Astrocyte of the spinal cord (primary cell): Measurements from ENCODE around the gene TSPYL4.
"Not testable (repeated sequence)": the region's sequence is repeated elsewhere in the genome, so short reads cannot be mapped to it uniquely, and the experiment has no call there.

ENCODE experiments used
- DNase-seq: peaks from one replicate; pipeline ENCODE4 v3.0.0; 2011; ENCODE audit warnings: low read depth, low spot score
- H3K4me3 ChIP-seq: 2 replicates; pipeline ENCODE4 v1.5.1; 2011; ENCODE audit warnings: low read depth, mild to moderate bottlenecking, low read length, moderate library complexity
- in situ Hi-C: cut with HindIII; loops from 2 replicates; pipeline ENCODE4 v1.10.0; 2017; ENCODE audit warnings: low sequenced_read_pairs
- TF ChIP-seq, protein P1 (sequence below): IDR thresholded peaks from 2 replicates; pipeline ENCODE4 v1.5.1; 2012; ENCODE audit warnings: low read depth, mild to moderate bottlenecking, low read length, inconsistent platforms

The TSPYL4 gene

DNA sequence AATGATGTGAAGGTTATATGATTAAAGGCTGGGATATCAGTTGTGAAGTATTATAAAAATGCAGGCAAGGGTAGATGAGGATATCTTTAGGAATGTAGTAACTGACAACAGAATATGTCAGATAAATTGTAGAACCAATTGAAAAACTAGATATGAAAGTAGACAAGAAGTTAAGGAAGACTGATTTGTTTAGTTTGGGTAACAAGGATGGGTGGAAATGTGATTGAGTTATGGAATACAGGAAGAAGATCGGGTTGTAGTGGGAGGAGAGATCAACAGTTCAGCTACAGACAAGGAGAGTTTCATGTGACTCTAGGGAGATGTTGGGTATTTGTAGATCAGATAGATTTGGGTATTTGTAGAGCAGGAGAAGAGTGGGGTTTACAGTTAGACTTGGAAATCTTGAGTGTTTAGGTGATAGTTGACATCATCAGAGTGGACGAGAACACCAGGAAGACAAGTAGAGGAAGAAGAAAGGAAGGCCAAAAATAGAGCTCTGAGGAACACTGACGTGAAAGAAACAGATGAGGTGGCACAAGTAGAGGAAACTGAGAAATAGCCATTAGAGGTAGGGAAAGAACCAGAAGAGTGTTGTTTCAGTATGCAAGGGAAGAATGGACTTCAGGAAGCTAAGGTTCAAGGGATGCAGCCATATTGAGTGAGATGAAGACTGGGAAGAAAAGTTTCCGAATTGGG lies 38.0 kb upstream of the TSPYL4 start:
- H3K4me3 ChIP-seq, result no peak overlapping the region
- in situ Hi-C loops, result no loop called here
- TF ChIP-seq, protein P1, sequence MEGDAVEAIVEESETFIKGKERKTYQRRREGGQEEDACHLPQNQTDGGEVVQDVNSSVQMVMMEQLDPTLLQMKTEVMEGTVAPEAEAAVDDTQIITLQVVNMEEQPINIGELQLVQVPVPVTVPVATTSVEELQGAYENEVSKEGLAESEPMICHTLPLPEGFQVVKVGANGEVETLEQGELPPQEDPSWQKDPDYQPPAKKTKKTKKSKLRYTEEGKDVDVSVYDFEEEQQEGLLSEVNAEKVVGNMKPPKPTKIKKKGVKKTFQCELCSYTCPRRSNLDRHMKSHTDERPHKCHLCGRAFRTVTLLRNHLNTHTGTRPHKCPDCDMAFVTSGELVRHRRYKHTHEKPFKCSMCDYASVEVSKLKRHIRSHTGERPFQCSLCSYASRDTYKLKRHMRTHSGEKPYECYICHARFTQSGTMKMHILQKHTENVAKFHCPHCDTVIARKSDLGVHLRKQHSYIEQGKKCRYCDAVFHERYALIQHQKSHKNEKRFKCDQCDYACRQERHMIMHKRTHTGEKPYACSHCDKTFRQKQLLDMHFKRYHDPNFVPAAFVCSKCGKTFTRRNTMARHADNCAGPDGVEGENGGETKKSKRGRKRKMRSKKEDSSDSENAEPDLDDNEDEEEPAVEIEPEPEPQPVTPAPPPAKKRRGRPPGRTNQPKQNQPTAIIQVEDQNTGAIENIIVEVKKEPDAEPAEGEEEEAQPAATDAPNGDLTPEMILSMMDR, result no peak
- no peak for DNase-seq

DNA sequence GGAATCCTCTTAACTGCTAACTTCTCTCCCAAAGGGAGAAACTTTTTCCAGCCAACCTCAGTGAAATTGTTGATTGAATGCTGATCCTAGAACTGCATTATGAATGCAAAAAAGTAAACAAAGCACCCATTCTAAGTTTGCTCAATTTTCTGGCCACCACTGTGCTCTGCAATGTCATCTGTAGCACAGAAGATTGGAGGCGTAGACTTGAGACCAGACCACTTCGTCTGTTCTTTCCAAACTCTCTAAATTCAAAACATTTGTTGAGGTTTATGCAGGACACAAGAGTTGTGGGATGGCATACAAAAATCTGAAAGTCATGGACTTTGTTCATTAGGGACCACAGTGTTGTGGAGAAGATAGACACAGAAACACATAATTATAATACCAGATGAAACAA lies 36.9 kb upstream of the TSPYL4 start:
- no peak overlapping the region for H3K4me3 ChIP-seq
- in situ Hi-C loops, result no loop called here
- no peak for DNase-seq
- TF ChIP-seq, protein P1, result no peak

DNA sequence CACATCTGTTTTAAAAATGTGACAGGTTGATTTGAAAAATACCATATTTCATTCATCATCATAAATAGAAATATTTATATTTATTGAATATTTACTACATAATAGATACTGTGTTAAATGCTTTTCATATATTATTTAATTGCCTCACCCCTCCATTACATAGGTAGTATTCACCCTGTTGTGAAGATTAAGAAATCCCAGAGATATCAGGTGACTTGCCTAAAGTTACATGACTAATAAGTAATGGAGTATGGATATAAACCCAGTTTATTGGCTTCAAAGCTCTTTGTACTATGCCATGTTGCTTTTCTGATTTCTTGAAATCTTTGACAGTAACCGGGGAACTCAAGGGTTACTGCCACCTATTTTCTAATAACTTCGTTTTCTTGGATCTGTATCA lies 36.0 kb upstream of the TSPYL4 start:
- in situ Hi-C loops, result no loop called here
- TF ChIP-seq, protein P1, result no peak
- DNase-seq, result no peak
- H3K4me3 ChIP-seq, result no peak overlapping the region

DNA sequence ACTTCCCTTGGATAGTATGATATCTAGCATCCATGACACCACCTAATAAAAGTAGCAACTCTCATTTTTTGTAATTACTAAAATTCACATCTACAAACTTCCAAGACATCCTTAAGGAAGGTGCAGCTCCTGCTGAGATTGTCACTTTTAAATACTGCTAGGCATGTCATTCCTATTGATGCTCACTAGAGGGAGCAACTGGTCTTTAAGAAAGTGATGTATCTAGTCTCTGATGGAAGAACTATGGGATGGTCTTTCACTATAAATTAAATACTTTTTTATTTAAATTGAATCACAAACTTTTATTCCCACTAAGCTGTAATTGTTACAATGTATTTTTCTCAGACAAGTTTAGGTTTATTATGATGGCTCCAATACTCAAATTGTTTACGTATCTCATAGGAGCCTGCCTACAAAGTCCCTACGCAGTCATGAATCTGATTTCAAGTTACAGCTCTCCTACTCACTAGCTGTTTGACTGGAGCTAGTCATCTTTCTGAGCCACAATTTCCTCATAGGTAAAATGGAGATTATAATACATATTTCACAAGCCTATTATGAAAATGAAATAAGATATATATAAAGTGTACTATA lies 33.9 kb upstream of the TSPYL4 start:
- TF ChIP-seq, protein P1, result peak; percentile 76
- DNase-seq, result peak; percentile 69
- in situ Hi-C loops, result no loop called here
- H3K4me3 ChIP-seq, result no peak overlapping the region

DNA sequence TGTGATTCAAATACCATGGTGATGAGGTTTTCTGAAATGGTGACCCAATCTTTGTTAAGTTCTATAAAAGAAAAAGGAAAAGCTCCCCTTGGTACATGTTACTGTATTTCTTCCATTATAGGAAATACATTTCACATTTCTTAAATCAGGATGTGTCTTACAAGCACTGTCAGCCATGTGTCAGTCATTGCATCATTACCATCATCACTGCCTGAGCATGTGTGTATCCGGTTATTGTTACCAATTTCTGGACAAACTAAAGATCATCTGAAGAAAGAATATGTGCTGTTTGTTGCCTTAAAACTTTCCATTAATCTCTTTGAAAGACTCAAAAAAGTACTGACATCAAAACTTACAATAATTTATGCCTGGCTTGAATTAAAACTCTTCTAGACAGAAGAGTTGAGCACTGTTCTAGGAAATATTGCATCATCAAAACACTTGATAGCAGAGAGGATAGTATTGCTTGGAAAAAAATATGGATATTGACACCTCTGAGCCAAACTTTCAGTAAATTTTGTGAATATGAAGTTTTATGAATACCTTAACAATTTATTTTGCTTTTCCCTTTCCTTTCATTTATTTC lies 33.0 kb upstream of the TSPYL4 start:
- in situ Hi-C loops, result no loop called here
- DNase-seq, result no peak
- no peak overlapping the region for H3K4me3 ChIP-seq
- TF ChIP-seq, protein P1, result no peak

DNA sequence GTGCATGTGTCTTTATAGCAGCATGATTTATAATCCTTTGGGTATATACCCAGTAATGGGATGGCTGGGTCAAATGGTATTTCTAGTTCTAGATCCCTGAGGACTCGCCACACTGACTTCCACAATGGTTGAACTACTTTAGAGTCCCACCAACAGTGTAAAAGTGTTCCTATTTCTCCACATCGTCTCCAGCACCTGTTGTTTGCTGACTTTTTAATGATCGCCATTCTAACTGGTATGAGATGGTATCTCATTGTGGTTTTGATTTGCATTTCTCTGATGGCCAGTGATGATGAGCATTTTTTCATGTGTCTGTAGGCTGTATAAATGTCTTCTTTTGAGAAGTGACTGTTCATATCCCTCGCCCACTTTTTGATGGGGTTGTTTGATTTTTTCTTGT lies 31.1 kb upstream of the TSPYL4 start:
- H3K4me3 ChIP-seq, DNase-seq, in situ Hi-C loops: not testable (repeated sequence)

DNA sequence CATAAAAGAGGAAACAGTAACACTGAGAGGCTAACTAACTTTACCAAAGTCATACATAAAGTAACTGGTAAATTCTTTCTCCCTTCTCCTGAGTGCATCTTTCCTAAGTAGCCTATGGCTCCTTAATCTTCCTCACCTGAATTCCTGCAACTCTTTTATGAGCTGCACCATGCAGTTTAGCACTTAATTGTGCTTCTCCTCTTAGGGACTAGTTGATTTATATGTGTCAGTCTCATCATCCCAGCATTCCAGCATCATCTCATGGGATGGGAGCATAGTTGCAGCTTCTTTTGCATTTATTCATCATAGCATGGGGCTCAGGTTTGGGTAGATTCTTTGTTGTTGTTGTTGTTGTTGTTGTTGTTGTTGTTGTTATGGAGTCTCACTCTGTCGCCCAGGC lies 29.3 kb upstream of the TSPYL4 start:
- TF ChIP-seq, protein P1, result no peak
- DNase-seq, result no peak
- H3K4me3 ChIP-seq, result no peak overlapping the region
- in situ Hi-C loops, result no loop called here
